ENCODE data around the gene BATF. TPM values are rescaled to one million over a fixed set of nuclear protein-coding genes. Genes with fewer than 3 reads are reported as not detected.
A peak's percentile ranks its signal among the peaks of the same experiment; 100 is the strongest.

BATF gene
- total and polyA plus RNA-seq, 2 of the 8 experiments (the other 6 are each of a cell fraction or from before 2014, with no cell fraction given): not detected

GRCh38 chr14:75543253-75543652, 21.0 kb downstream of the BATF start:
- Histone ChIP-seq H2BK20ac (ENCODE audit: low read length) (no peak overlapping the region), H3K27ac (ENCODE audit: low read depth, low read length) (no peak overlapping the region), H3K4me1 (replicated peaks in 1 of 4; ENCODE audit: control insufficient read depth in 3 of 4, insufficient read depth in 4 of 4, low read length in 3 of 4) (peaks cover 0 to 6% (median 4%) of the 10 kb centered on the region in 4 experiments; a peak in 4 of 7 replicates), H2AFZ (ENCODE audit: low read length) (peak overlapping the region; percentile 3; the same call in 1 of the 2 replicates), H3K9me3 (ENCODE audit: insufficient read depth in 2 of 2, low read depth in 1 of 2, low read length in 1 of 2) (no peaks in the 10 kb centered on the region), H3K56ac (replicated peaks; ENCODE audit: insufficient read length, low read depth, low read length) (no peak overlapping the region), H3K79me1 (ENCODE audit: low read depth, low read length) (no peaks in the 10 kb centered on the region), H2BK12ac (ENCODE audit: low read depth, low read length) (no peak overlapping the region), H4K20me1 (replicated peaks in 1 of 2; ENCODE audit: control insufficient read depth in 1 of 2, insufficient read depth in 2 of 2, low read length in 2 of 2) (no peaks in the 10 kb centered on the region), H3K4me3 (ENCODE audit: extremely low read depth in 1 of 4, insufficient read depth in 2 of 4, low read depth in 3 of 4, low read length in 4 of 4) (no peak overlapping the region), H3K23me2 (ENCODE audit: low read depth, low read length) (no peaks in the 10 kb centered on the region), H4K8ac (ENCODE audit: extremely low read depth, insufficient read depth, low read length) (no peak overlapping the region), H3K27me3 (replicated peaks in 1 of 4; ENCODE audit: control insufficient read depth in 3 of 4, extremely low read depth in 1 of 4, insufficient read depth in 3 of 4, low read length in 3 of 4) (peaks cover 0 to 2% (median 0%) of the 10 kb centered on the region in 4 experiments; a peak in 1 of 7 replicates), H2BK15ac (ENCODE audit: low read length) (no peak overlapping the region), H3K18ac (ENCODE audit: extremely low read depth, low read length) (no peak overlapping the region), H3K23ac (ENCODE audit: insufficient read length) (no peak overlapping the region), H3K9ac (replicated peaks in 1 of 4; ENCODE audit: extremely low read depth in 1 of 4, low read depth in 3 of 4, low read length in 3 of 4) (no peak overlapping the region), H4K91ac (replicated peaks; ENCODE audit: insufficient read length, low read length) (no peak overlapping the region), H4K5ac (ENCODE audit: insufficient read length, low read depth, low read length) (no peak overlapping the region), H2BK120ac (replicated peaks; ENCODE audit: low read depth, low read length) (peak overlapping the region; percentile 28), H3K4me2 (ENCODE audit: insufficient read depth in 1 of 2, low read depth in 2 of 2, low read length in 2 of 2) (no peak overlapping the region), H3K4ac (replicated peaks; ENCODE audit: insufficient read length, low read depth, low read length) (no peak overlapping the region), H2BK5ac (ENCODE audit: low read depth, low read length) (no peak overlapping the region), H2AK5ac (ENCODE audit: low read depth, low read length) (no peak overlapping the region), H3K79me2 (ENCODE audit: control insufficient read depth in 1 of 2, insufficient read depth in 2 of 2, low read length in 2 of 2) (no peaks in the 10 kb centered on the region), H3K36me3 (ENCODE audit: control insufficient read depth in 2 of 4, insufficient read depth in 4 of 4, low read length in 3 of 4) (no peaks in the 10 kb centered on the region), H3K14ac (ENCODE audit: insufficient read length) (no peak overlapping the region)
- DNase-seq (ENCODE audit: low read depth in 1 of 2, low spot score in 2 of 2): no peak
- POLR2A ChIA-PET (ENCODE audit: partially characterized antibody): no interaction called here
- CTCF ChIA-PET (ENCODE audit: partially characterized antibody): interaction anchor here (0.9 to 1.9 kb wide), 3 partner anchors 18 to 234 kb away, joined by 5 to 6 read pairs (median 6); no protein-coding TSS in a partner anchor
- 77% methylated on average over 4 of the region's 4 CpGs; no CpG with 5 or more reads in 1 of the 2 experiments for WGBS, 2 experiments (ENCODE audit: extremely low coverage in 1 of 2, insufficient coverage in 1 of 2, insufficient read length in 1 of 2, insufficient replicate concordance in 2 of 2, low coverage in 1 of 2, low lambda C conversion rate in 2 of 2, missing lambda C conversion rate in 1 of 2)
- FAIRE-seq: no peak
- TF ChIP-seq ASH2L (IDR thresholded peaks at IDR 0.05; ENCODE audit: low read length) (no peak), E2F6 (IDR thresholded peaks at IDR 0.05) (no peak), EZH2 (IDR thresholded peaks at IDR 0.05; ENCODE audit: low read depth, low read length, severe bottlenecking) (no peak), TEAD4 (IDR thresholded peaks at IDR 0.05; ENCODE audit: low read depth, low read length) (no peak), SUZ12 (IDR thresholded peaks at IDR 0.05; ENCODE audit: low read length) (no peak), BCL11A (IDR thresholded peaks at IDR 0.05; ENCODE audit: low read depth in 2 of 2, low read length in 2 of 2) (no peak), SP1 (IDR thresholded peaks at IDR 0.05; ENCODE audit: low read depth, low read length) (no peak), FOSL1 (IDR thresholded peaks at IDR 0.05; ENCODE audit: insufficient read depth, low read depth, low read length) (no peak), GABPA (IDR thresholded peaks at IDR 0.05; ENCODE audit: borderline replicate concordance, insufficient read depth, low read length) (no peak), JUN (IDR thresholded peaks at IDR 0.05; ENCODE audit: low read depth, low read length) (no peak), CEBPB (IDR thresholded peaks at IDR 0.05; ENCODE audit: low read depth, low read length) (no peak), TBP (IDR thresholded peaks at IDR 0.05; ENCODE audit: low read depth, low read length) (no peak), CREB1 (IDR thresholded peaks at IDR 0.05) (no peak)
- TF ChIP-seq, protein P1, sequence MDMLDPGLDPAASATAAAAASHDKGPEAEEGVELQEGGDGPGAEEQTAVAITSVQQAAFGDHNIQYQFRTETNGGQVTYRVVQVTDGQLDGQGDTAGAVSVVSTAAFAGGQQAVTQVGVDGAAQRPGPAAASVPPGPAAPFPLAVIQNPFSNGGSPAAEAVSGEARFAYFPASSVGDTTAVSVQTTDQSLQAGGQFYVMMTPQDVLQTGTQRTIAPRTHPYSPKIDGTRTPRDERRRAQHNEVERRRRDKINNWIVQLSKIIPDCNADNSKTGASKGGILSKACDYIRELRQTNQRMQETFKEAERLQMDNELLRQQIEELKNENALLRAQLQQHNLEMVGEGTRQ (IDR thresholded peaks at IDR 0.05; ENCODE audit: low read length): no peak

All from H1 (cell line).